AG08395 (cell line): Measurements from ENCODE around the gene KCTD1.

Experiments
- DNase-seq: peaks from one replicate; pipeline ENCODE4 v3.0.0; 2012; ENCODE audit warnings: mixed read lengths, low spot score

The KCTD1 gene

DNA sequence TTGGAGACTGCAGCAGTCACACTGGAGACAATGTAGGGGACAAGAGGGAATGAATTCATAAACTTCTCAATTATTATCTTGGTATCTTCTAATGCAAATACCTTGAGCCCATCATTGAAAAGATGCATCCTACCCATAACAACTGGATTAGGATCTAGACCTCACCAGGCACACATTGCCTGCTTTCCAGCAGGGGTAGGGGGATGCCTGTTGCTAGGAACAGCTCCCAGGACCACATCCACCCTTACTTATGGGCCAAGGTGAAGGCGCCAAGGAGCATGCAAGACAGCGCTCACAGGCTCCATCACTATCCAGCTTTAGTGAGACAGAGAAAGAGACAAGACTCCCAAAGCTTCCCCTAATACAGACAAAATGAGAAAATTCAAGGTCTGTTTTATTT lies 24.4 kb downstream of the KCTD1 start:
- no peak for DNase-seq

DNA sequence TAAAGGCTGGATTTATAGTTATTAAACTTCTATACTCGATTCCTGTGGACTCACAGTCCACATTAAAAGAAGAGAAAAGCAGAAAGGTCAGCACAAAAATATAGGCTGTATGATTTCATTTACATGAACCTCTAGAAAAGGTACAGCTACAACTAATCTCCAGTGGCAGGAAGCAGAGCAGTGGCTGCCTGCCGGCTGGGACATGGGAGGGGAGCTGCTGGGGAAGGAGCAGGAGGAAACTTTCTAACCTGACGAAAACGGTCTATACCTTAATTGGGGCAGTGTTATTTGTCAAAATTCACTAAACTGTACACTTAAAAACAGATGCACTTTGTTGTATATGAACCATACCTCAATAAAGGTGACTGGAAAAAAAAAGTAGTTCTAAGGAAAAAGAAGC lies 26.7 kb downstream of the KCTD1 start:
- DNase-seq, result no peak

DNA sequence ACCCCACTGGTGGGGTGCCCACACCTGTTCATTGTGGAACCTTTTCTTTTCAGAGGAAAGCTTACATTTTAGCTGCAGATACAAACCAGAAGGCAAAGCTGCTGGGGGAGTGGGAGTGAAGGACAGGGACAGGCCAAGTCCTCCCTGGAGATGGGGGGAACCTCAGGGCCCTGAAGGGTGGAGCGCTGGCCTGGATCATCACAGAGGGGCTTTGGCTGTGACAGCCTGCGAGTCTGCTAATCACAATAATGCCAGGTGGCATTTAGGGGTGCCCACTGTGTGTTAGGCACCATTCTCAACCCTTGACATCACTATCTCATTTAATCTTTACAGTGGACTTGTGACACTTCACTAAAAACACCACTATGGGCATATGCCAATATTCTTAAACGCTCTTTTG lies 27.4 kb downstream of the KCTD1 start:
- no peak for DNase-seq

DNA sequence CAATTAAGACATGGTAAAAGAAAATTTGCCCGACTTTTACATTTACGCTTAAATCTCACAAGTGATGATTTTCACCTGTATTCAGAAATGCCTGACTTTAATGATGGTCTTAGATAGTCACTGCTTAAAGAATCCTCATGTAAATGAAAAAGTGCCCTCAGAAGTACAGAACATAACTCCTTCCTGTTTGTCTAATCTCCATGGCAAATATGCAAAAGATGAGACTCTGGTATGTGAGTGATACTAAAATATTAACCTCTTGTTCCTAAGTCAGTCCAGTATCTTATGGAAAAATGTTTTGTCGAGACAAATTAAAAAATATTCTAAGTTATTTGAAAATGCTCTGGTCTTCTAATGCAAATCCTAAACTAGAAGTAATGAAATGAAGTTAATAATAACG lies 29.2 kb downstream of the KCTD1 start:
- no peak for DNase-seq

DNA sequence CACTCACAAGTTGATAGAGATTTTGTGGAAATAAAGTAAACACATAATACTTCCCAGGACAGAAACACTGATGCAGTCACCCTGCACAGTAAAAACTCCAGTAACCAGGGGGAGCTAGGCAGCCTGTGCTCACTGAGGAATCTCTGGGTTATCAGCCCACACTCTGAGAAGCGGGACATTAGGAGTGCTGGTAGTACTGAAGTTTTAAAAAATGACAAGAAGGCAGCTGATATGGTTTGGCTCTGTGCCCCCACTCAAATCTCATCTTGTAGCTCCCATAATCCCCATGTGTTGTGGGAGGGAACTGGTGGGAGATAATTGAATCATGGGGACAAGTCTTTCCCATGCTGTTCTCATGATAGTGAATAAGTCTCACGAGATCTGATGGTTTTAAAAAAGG lies 31.4 kb downstream of the KCTD1 start:
- no peak for DNase-seq

DNA sequence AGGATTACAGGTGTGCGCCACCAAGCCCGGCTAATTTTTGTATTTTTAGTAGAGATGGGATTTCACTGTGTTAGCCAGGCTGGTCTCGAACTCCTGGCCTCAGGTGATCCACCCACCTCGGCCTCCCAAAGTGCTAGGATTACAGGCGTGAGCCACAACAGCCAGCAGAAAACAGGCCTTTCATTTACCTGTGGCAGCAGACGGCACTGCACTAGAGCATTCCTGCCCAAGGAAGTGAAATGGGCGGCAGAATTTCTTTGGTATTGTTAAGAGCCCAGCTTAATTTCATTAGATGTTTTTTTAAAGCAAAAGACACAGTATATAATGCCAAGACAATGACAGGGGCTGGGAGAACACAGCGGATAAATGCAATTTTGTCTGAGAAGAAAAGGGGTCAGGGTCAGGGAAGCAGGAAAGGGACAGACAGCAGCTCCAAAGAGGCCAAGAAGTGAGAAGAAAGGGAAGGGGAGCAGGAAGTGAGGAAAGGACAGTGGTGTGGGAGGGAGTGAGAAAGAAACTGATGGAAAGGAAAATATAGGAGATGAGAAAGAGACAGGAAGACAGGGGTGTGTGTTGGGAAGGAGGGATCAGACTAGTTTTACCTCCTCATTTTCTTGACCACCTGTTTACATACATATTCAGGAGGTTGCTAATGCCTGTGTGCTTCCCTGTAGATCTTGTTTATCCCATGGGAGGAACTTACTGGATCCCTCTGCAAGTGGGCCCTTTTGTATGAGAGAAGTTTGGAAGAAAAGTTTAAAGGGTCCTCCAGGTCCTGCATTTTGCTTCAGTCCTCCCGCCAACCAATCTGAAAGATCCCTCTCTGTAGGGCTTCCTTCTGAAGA lies 32.5 kb downstream of the KCTD1 start:
- no peak for DNase-seq

DNA sequence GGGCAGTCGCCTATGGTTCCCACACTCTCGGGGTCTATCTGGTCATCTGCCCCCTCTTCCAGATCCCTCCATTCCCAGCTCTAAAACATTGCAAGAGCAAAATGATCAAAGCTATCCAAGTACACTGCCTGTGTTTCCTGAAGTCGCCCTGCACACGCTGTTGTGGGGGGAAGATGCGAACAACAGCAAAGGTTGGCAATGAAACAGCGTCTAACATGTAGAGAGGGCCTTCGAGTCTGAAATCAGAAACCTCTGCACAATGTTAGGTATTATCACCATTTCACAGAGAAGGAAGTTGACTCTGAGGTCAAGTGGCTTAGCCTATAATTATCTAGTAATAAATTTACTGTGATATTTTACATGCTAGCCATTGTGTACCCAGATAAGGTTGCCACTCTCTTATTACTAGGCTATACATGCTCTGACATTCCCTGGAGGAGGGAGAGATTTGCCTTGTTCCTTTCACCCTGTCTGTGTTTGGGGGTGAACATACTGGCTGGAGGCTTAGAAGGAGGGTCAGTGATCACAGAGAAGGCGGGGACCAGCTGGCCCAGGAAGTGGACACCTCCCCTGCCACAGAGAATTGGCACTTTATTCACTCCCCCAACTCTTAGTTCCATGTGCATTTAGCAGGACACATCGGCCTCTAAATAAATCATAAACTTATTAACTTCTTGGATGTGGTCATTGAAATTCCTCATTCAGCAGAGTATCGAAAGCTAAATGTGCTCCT lies 36.8 kb downstream of the KCTD1 start:
- no peak for DNase-seq

DNA sequence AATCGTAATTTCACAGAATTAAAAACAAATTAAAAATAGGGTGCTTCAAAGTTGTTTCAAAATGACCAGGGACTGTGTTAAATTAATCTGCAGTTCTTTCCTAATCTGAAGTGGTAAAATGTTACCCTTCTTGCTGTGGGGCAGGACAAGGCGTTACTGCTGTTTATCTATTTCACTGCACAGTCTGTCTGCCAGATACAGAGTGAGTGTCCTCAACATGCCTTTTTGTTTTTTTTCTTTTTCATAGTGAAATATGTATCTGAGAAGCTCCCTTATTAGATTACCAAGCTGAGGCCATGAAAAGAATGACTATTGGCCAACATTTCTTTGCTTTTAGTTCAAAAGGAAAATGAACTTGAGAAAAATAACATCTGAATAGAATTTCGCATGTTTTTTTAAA lies 38.0 kb downstream of the KCTD1 start:
- DNase-seq, result no peak

DNA sequence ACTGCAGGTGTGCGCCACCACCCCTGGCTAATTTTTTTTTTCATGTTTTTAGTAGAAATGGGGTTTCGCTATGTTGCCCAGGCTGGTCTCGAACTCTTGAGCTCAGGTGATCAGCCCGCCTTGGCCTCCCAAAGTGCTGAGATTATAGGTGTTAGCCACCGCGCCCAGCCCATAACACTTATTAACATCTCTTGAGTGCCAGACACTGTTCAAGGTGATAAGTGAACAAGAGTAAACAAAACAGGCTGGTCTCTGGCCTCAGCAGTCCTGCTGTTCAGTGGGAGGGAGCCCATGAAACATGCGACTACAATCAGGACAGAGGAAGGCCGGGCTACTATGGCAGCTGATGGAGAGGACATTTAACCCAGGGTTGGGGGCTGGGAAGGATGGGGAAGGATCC lies 42.3 kb downstream of the KCTD1 start:
- DNase-seq, result no peak

DNA sequence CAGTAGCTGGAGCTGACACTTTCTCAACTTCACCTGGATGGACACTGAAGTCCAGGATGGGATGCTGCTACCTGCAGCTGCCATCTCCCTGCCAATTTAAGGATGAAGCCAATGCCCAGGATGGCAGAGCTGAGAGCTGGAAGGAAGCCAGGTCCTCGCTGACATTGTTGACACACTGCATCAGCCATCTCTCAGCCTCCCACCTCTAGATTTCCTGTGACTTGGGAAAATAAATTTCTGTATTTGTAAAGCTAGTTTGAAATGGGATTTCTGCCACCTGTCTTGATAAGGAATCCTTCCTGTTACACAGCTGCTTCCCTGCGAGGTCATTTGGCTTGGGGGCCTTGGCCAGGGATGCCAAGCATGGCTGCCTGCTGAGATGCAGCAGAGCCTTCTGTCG lies 43.5 kb downstream of the KCTD1 start:
- DNase-seq, result no peak

DNA sequence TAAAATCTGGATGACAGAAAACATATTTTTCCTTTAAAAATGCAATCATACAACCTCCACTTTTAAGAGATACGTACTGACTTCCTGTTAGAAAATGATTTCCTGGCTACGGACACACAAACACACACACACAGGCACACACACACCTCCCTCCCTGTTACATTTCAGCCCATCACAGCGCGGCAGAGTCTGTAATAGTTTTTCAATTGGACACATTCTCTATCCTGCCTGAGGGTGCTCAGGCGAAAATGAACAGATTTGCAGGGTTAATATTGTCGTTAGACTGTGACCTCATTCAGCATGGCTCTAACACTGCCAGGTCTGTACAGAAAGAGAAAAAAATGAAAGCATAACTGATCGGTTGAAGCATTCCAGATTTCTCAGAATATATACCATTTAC lies 45.0 kb downstream of the KCTD1 start:
- DNase-seq, result no peak

DNA sequence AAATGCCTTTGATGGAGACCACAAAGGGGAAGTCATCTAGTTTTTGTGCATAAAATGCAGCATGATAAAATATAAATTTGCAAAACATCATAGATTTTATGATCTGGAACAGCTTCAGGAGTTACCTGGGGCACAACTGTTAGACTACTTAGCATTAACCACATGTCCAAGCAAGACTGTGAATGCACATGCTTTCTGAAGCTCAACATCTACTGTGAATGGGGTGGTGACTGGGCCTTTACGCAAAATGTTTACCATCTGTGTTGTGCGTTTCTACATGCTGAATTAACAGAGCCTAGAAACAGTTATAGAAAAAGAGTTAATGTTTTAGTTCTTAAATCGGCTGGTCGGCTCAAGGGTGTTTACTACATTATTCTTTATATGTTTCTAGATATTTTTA lies 45.5 kb downstream of the KCTD1 start:
- no peak for DNase-seq

DNA sequence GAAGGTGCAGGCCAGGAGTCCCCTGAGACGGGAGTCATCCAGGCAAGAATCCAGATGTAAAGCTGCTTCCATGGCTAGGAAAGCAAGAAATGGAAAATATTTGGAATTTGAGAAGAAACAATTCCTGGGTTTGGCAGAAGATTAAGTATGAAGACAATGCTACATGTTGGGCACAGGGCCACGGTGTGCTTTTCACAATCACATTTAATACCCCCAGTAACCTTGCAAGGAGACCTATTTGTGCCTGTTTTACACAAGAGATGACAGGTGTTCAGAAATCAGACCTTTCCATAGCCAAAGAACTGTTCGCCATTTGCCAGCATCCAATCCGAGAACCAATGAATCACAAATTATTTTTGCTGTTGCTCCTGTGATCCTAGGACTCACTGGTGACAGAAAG lies 50.5 kb downstream of the KCTD1 start:
- DNase-seq, result peak; percentile 32

DNA sequence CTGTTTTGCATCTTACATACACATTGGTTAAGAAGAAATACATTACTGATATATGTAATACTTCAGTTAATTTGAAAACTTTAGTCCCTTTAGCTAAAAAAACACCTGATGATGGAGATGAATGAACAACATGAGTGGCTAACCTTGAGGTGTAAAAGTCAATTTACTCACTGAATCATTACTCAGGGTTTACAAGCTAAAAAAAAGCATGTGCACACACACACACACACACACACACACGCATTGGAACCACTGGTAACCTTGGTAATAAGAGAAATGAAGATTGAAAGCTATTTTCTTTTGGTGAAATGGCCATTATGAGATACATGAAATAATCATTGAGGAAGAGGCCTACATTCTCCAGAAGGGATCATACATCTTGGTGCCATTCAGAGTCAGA lies 51.8 kb downstream of the KCTD1 start:
- no peak for DNase-seq

DNA sequence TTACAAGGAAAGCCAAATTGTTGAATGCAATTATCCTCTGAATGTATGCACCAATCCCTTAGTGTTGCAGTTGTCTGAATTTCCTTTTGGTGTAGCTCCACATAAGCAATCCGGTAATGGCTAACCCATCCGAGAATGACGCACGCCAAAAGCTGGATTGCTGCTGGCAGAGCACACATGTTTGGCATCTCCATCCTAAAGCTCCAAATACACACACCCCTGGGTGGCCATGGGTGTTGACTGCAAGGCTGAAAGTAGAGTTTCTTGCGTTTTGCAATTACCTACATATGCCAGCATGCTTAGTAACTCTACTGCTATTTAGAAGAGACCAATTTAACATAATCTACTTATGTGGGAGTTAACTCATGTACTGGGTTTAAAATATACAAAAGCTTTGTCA lies 53.1 kb downstream of the KCTD1 start:
- no peak for DNase-seq

DNA sequence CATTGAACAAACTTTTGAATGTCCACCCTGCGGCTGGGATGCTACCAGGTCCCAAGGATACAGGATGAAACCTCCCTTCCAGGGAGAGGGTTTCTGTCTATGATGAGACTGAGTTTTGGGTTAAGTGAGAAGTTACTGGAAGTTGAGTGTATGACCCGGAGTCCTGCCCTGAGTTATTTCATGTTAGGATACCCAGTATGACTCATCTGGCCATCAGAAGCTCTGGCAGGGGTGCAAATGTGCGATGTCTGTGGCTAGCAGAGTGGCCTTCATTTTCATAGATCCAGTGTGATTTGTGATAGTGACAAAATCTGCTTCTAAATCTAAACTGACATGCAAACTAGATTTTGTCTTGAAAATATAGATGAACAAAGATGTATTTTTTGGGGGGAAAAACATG lies 55.3 kb downstream of the KCTD1 start:
- DNase-seq, result peak; percentile 43

DNA sequence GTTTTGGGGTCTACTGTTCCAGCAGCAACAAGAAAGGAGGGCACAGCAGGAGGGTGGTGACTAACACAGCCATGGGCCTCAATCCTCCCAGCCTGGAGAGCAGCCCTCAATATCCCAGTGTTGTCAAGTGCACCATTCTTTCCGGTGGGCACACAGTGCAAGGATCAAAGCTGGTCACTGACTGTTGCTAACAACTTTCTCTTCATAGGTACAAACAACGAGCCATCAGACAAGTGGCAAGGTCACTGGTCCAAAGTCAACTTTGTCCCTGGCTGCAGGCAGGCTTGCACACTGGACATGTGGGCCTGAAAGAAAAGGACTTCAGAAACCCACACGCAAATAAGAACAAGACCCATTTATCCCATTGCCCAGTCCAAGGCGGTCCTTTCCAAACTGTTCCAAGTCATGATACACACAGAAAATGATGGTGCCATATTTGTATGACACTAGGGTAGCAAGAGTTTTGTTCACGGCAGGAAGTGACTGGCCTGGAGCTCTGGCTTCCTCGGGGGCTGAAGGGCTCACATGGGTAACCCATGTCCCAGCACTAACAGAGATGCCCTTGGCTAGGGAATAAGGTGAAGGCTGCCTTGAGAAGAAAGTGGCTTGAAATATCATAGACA lies 57.0 kb downstream of the KCTD1 start:
- no peak for DNase-seq

DNA sequence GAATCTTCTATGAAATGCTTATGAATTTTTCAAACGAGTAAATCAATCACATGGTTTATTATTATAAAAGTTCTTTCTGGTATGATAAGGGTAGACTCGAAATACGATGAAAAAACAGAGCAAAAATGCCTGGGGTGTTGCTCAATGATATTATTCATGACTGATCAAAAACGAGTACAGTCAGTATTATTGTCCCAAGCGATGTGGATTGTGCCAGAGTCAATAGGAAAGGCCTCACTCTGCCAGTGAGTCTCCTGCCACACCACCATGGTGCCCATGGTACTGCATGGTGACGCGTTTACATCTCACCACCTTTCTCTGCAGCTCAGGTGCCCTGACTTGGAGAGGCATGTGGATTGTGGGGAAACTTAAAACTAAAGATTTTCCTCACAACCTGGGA lies 58.5 kb downstream of the KCTD1 start:
- DNase-seq, result no peak

DNA sequence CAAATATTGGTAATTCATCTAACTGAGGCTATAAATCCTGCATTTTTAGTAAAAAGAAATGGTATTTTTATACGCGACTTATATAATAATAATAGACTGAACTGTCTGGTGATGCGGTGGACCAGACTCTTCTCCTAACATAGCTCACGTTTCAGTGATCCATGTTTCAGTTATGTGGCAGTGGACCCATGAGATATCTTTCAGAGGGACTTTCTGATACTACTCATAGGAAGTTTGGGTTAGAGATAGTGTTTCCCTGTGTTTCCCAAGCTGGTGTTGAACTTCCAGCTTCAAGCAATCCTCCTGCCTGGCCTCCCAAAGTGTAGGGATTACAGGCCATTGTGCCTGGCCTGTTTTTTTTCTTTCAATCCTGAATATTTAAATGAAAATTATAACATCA lies 59.2 kb downstream of the KCTD1 start:
- DNase-seq, result no peak

DNA sequence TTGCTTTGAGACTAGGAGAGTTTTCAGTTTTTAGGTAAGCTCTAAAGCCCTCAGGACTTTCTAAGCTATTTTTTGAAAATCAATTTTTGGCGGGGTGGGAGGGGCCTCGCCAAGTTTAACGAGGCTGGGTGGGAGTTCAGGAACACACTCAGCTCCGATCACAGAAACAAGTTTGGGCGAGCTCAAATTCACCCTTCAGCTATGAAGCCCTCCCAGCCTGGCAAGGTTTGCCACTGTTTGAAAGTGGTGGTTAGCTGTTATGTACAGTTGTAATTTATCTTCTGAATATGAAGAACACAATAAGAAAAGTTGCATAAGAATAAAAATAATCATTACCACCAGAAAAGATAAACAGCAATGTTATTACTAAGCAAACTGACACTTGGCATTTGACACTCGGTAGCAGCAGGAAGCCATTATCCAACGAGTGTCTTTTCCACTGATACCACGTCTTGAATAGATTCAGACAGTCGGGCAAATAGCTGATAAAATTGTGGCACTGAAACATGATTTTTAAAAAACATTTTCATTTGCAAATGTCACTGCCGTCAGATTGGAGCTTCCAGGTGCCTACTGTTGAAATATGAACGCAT lies 59.8 kb downstream of the KCTD1 start:
- DNase-seq, result no peak

DNA sequence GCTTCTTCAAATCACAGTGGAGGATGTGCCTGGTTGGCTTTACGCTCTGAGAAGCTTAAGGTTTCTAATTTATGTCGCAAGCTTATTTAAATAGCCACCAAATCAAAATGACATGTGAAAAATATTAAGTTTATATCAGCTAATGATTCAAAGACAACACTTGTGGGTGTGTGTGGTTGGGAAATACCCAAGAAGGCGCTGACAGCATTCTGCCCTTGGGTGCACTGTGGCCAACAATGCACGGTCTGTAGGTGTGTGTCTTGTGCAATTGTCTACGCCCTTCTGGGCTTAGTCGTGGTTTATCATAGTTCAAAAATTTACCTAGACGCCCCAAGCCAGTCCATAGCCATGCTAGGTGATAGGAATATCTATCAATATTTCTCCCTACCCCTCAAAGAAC lies 60.9 kb downstream of the KCTD1 start:
- DNase-seq, result no peak

DNA sequence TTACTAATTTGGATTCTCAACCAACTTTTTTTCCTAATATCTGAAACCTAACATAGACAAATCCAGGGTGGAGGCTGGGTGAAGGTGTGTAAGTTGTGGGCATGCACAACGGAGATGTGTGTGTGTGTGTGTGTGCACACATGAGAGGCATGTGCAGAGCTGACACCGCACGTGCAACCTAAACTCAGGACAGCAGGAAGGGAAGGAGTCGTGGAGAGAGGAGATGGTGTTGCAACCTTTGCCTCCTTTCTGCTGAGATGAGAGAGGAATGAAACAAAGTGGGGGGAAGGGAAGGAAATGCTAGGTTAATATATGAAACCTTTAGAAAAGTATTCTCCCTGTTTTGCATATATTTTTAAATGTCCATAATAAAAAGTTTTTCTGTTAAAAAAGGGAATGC lies 64.7 kb downstream of the KCTD1 start:
- no peak for DNase-seq

DNA sequence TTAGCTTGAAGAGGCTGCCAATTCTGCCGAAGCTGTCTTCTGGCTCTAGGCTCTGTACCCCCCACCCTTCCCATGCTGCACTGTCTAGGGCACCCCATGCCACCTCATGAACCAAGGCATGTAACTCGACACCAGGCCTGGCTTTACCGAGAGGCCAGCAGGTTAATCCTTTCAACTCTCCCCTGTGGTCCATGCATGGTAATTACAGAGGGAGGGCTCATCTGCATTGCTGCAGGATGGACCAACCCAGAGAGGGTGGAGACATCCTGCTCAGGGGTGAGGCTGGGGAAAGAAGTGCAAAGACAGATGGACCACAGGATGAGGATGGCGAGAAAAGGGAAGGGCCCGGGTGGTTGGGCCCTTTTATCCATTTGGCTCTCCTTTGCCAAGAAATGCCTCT lies 65.8 kb downstream of the KCTD1 start:
- no peak for DNase-seq
